BJ (cell line): Measurements from ENCODE around the gene WDFY2. TPM values are rescaled to one million over a fixed set of nuclear protein-coding genes. Genes with fewer than 3 reads are reported as not detected.

Experiments used
- CTCF ChIA-PET: fragments of 350-600 bp; formaldehyde crosslinking; extraction: SDS; loops from one replicate; lab custom pipeline; 2021; ENCODE audit warnings: antibody characterized with exemption, inconsistent platforms; lab: Yijun Ruan, JAX
- POLR2A ChIA-PET: fragments of 300-600 bp; sonication (Branson Sonifier 250); formaldehyde crosslinking; extraction: SDS; loops from one replicate; lab custom pipeline; 2021; ENCODE audit warnings: antibody characterized with exemption; lab: Charles Lee
- DNase-seq: peaks from one replicate; pipeline ENCODE4 v3.0.0-alpha.2; 2011; ENCODE audit warnings: low read depth
- H3K27me3 ChIP-seq: 2 replicates; pipeline ENCODE4 v1.6.0; 2011; ENCODE audit warnings: low read length; ENCODE audit not compliant: control insufficient read depth, insufficient read depth
- H3K36me3 ChIP-seq: 2 replicates; pipeline ENCODE4 v1.5.1; 2011; ENCODE audit warnings: low read length; ENCODE audit not compliant: control insufficient read depth, insufficient read depth
- H3K4me3 ChIP-seq: 2 replicates; pipeline ENCODE4 v1.5.1; 2011; ENCODE audit warnings: low read depth, mild to moderate bottlenecking, control low read depth, low read length
- polyA plus RNA-seq: library from polyadenylated mRNA; depleted of rRNA; stranded (reverse); fragments of >200 nt; gene quantifications from 2 replicates; pipeline ENCODE4 v1.2.3, GENCODE V29; 2011
- TF ChIP-seq, protein P1 (sequence below): IDR thresholded peaks from 2 replicates; pipeline ENCODE4 v1.5.1; 2011; ENCODE audit warnings: low read depth, mild to moderate bottlenecking, control low read depth, inconsistent platforms, low read length, moderate library complexity; ENCODE audit not compliant: insufficient read depth

WDFY2 gene
- polyA plus RNA-seq, 1 experiment, result 4.3 TPM

DNA sequence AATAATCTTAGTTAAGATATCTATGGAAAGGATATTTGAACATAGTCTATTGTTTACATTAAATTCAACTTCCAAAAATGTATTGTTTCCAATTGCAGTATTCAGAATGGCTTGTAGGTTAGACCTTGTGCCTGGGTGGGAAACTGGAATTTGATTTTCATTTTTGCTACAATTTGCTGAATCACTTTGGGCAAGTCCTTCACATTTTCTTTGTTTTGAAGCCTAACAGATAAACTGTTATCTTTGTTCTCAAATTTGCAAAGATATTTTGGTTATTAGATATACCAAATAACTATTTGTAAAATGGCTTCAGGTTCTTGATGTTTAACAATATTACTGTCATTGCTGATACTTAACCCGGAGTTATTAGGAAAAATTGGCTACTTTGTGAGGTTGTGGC, 82.6 kb downstream of the WDFY2 start:
- TF ChIP-seq, protein P1, sequence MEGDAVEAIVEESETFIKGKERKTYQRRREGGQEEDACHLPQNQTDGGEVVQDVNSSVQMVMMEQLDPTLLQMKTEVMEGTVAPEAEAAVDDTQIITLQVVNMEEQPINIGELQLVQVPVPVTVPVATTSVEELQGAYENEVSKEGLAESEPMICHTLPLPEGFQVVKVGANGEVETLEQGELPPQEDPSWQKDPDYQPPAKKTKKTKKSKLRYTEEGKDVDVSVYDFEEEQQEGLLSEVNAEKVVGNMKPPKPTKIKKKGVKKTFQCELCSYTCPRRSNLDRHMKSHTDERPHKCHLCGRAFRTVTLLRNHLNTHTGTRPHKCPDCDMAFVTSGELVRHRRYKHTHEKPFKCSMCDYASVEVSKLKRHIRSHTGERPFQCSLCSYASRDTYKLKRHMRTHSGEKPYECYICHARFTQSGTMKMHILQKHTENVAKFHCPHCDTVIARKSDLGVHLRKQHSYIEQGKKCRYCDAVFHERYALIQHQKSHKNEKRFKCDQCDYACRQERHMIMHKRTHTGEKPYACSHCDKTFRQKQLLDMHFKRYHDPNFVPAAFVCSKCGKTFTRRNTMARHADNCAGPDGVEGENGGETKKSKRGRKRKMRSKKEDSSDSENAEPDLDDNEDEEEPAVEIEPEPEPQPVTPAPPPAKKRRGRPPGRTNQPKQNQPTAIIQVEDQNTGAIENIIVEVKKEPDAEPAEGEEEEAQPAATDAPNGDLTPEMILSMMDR, result no peak
- H3K4me3 ChIP-seq, result no peak overlapping the region
- ChIA-PET POLR2A (no interaction called here), CTCF (no interaction called here)
- no peaks in the 10 kb centered on the region for H3K27me3 ChIP-seq
- H3K36me3 ChIP-seq, result no peaks in the 10 kb centered on the region
- DNase-seq, result no peak

DNA sequence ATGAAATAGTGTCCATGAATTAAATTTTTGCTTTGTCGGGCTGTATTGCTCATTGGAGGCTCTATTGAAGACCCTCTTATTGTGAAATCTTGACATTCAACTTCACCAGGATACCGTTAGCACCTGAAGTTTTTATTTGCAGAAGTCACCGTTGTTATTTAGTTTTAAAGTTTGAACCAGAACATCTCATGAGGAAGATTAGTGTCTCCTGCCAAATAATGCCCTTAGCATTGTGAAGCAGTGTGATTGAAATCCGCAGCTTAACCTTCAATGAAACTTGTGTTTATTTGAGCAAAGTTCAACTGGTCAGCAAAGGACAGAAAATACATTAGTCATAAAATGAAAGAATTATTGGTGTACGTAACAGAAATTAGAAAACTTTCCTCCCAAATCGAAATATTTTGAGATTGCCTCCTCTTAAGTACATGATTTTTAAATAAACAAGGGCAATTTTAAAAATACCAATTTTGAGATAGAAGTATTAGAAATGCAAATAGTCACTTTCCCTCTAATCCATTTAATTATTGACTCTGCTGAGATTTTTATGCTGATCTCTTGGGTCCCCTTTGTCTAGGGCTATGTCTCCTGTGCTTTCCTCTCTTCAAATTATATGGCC, 84.4 kb downstream of the WDFY2 start:
- ChIA-PET CTCF (interaction anchor here (0.6 kb wide), 2 partner anchors 16 to 19 kb away, joined by 3 read pairs; no protein-coding TSS in a partner anchor), POLR2A (no interaction called here)
- Histone ChIP-seq H3K4me3 (no peak overlapping the region), H3K27me3 (no peaks in the 10 kb centered on the region), H3K36me3 (no peaks in the 10 kb centered on the region)
- no peak for DNase-seq
- TF ChIP-seq, protein P1, result no peak

DNA sequence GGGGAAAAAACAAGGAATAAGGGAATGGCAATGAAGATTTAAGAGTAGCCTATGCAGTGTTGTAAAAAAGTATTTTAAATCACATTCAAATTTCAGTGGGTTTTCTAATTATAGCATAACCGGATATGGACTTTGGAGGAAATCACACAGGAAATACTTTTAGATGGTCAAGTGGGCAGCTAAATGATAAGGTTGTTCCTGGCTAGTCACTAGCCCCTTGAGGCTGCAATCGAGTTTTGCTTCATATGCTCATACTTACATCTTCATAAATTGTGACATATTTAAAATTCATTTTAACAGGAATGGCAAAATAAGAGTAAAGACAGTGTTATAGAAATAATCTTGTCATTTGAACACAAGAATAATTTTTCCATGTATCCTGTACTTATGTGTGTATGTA, 88.9 kb downstream of the WDFY2 start:
- Histone ChIP-seq H3K36me3 (no peaks in the 10 kb centered on the region), H3K4me3 (no peak overlapping the region), H3K27me3 (no peaks in the 10 kb centered on the region)
- TF ChIP-seq, protein P1, result no peak
- ChIA-PET POLR2A (interaction anchor here (0.5 kb wide), 1 partner anchor 28 kb away, joined by 3 read pairs; no protein-coding TSS in a partner anchor), CTCF (interaction anchor here (1.0 to 1.3 kb wide), 2 partner anchors 9 to 11 kb away, joined by 3 to 4 read pairs; no protein-coding TSS in a partner anchor)
- no peak for DNase-seq

DNA sequence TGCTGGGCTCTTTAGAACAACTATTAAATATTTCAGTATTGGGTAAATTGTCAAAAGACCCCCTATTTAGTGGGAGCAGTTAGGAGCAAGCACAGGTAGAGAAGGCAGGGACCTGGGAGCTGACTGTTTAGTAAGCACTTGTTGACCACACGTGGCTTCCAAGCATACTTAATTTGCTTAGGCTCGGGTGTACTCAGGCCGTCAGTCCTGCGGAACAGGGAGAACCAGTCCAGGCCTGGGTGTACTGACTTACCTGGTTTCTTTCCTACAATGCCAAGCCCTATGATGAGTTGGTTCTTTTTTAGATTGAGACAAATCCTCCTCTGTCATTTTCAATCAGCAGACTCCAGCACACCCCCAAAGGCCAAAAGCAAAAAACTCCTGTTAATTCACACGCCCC, 90.0 kb downstream of the WDFY2 start:
- DNase-seq, result no peak
- TF ChIP-seq, protein P1, result no peak
- no peaks in the 10 kb centered on the region for H3K36me3 ChIP-seq
- POLR2A ChIA-PET, result no interaction called here
- H3K27me3 ChIP-seq, result no peaks in the 10 kb centered on the region
- H3K4me3 ChIP-seq, result no peak overlapping the region
- CTCF ChIA-PET, result interaction anchor here (1.0 to 1.3 kb wide), 2 partner anchors 10 kb away, joined by 3 to 4 read pairs; no protein-coding TSS in a partner anchor

DNA sequence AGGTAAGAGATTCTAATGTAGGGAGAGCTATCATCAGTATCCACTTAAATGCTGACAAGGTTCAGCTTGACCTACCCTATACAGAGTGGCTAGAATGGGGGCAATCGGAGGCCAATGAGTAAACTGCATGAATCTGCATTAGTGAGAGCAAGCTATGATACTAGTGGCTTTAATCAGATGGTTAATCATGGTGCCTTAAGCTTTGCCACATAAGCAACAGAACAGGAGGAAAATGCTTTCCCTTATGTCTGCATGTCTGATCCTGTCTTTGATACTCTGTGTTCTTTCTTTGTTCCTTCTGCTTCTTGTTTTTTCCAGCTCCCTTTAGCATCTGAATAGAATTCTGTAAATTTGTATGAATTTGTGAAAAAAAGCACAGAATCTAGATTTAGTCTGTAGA, 91.1 kb downstream of the WDFY2 start:
- no peaks in the 10 kb centered on the region for H3K36me3 ChIP-seq
- CTCF ChIA-PET, result no interaction called here
- no peak overlapping the region for H3K4me3 ChIP-seq
- no peak for DNase-seq
- TF ChIP-seq, protein P1, result no peak
- POLR2A ChIA-PET, result no interaction called here
- H3K27me3 ChIP-seq, result no peaks in the 10 kb centered on the region
